NB4 (cell line): ENCODE results near the gene OPALIN.
"Not testable (repeated sequence)": the region's sequence is repeated elsewhere in the genome, so short reads cannot be mapped to it uniquely, and the experiment has no call there.

ENCODE experiments used
- DNase-seq: peaks from one replicate; pipeline ENCODE4 v3.0.0; 2010; ENCODE audit warnings: low read depth
- H3K4me3 ChIP-seq: one replicate; pipeline ENCODE4 v1.5.1; 2011; ENCODE audit warnings: mild to moderate bottlenecking, low read depth, low read length, moderate library complexity
- MYC ChIP-seq: IDR thresholded peaks from 2 replicates; pipeline ENCODE4 v1.6.1; 2011; ENCODE audit warnings: low read depth, low read length
- POLR2A ChIP-seq: IDR thresholded peaks from 2 replicates; pipeline ENCODE4 v1.6.1; 2011; ENCODE audit warnings: mild to moderate bottlenecking; ENCODE audit not compliant: insufficient read length; ENCODE audit errors: extremely low read depth
- TF ChIP-seq, protein P1 (sequence below): IDR thresholded peaks from 2 replicates; pipeline ENCODE4 v1.6.1; 2011; ENCODE audit warnings: low read depth, low read length
- TF ChIP-seq, protein P2 (sequence below): IDR thresholded peaks from one replicate; pipeline ENCODE4 v1.5.1; 2012; ENCODE audit warnings: low read depth, low read length

Gene OPALIN

DNA sequence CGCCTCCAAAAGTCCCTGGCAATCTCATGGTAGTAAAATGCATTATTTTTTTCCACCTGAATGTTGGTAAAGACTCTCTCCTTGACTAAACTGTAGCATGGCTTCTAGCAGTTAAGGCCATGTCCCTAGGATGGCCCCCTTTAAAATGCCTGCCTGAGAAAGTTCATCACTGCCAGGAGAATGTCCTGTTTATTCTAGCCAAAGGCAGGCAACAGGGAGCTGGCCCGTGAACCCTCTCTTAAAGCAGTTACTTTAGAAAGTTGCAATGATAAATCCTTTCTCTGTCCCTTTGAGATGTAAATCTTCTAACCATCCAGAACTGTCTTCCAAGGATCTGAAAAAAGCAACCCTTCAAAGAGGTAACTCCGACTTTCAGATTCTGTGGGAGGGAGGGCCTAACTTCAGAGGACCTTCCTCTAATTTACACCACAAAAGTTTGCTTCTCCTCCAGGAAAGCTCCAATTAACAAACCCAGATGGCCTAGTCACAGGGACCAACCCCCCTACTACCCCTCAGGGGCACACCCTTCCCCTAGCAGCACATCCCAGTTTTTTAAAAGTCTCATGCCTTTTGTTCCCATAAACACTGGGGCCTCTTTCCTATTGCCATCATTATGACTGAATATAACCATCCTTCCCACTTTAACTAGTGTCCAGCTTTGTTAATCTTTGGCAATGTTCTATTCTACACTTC lies 49.0 kb downstream of the OPALIN start:
- TF ChIP-seq, protein P1, sequence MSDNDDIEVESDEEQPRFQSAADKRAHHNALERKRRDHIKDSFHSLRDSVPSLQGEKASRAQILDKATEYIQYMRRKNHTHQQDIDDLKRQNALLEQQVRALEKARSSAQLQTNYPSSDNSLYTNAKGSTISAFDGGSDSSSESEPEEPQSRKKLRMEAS = no peak
- no peak for TF ChIP-seq MYC
- TF ChIP-seq, protein P2, sequence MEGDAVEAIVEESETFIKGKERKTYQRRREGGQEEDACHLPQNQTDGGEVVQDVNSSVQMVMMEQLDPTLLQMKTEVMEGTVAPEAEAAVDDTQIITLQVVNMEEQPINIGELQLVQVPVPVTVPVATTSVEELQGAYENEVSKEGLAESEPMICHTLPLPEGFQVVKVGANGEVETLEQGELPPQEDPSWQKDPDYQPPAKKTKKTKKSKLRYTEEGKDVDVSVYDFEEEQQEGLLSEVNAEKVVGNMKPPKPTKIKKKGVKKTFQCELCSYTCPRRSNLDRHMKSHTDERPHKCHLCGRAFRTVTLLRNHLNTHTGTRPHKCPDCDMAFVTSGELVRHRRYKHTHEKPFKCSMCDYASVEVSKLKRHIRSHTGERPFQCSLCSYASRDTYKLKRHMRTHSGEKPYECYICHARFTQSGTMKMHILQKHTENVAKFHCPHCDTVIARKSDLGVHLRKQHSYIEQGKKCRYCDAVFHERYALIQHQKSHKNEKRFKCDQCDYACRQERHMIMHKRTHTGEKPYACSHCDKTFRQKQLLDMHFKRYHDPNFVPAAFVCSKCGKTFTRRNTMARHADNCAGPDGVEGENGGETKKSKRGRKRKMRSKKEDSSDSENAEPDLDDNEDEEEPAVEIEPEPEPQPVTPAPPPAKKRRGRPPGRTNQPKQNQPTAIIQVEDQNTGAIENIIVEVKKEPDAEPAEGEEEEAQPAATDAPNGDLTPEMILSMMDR = no peak
- no peak overlapping the region for H3K4me3 ChIP-seq
- no peak for DNase-seq

DNA sequence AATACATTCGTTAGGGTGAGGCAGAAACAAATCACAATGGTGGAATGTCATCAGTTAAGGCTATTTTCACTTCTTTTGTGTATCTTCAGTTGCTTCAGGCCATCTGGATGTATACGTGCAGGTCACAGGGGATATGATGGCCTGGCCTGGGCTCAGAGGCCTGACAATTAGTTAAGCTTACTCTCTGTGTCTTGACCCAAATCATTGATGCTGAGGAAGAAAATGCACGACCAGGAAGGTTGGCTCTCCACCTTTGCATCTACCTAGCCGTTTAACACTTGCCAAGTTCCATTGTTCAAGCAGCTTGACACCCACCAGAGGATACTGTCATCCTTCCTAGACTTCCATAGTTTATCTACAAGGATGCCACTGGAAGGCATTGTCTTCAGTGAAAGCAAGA lies 49.9 kb downstream of the OPALIN start:
- H3K4me3 ChIP-seq, DNase-seq: not testable (repeated sequence)

DNA sequence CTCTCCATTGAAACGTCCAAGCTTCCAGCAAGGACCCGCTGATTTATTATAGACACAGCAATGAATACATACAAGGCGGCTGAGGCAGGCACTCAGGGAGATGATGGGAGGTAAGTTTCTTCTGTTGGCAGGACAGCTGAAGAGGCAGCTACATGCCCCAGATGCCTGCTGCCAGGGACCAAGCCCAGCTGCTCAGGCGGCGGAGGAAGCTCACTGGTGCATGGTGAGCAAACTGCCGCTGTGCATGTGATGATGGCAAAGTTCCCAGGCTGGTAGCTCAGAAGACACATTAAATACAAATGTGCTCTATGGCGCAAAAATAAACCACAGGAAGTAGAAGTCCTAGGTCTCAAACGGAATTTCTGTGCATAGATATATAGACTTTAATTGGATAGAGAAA lies 52.3 kb downstream of the OPALIN start:
- TF ChIP-seq, protein P1 = no peak
- TF ChIP-seq POLR2A (no peak), MYC (no peak)
- TF ChIP-seq, protein P2 = no peak
- no peak overlapping the region for H3K4me3 ChIP-seq
- no peak for DNase-seq

- DNase-seq = no peak
- no peak overlapping the region for H3K4me3 ChIP-seq
- no peak for TF ChIP-seq POLR2A
Measured at GRCh38 chr10:96305019-96305418, 53.8 kb downstream of the OPALIN start.

DNA sequence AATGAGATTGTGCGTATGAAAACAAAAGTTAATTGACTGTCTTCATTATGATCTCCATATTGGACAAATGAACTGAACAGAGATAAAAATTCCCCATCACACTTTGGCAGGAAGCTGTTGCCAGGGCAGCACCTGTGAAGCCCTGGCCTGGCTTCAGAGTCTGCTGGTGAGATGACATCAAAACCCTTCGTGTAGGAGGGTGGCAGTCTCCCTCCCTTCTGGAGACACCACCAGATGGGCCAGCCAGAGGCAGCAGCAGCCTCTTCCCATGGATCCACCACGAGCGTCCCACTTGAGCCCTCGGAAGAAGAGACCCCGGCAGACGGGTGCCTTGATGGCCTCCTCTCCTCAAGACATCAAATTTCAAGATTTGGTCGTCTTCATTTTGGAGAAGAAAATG lies 54.6 kb downstream of the OPALIN start, which contains the start of gene DNTT:
TSS of gene DNTT (plus strand) at position 205 of the 400 bp plus-strand sequence. CDS start at position 269, 64 bp downstream.
- no peak within 1 kb of the TSS for H3K4me3 ChIP-seq
- TF ChIP-seq, protein P1 = no peak
- TF ChIP-seq, protein P2 = no peak
- TF ChIP-seq MYC = no peak
- TF ChIP-seq POLR2A = no peak
- no peak for DNase-seq

DNA sequence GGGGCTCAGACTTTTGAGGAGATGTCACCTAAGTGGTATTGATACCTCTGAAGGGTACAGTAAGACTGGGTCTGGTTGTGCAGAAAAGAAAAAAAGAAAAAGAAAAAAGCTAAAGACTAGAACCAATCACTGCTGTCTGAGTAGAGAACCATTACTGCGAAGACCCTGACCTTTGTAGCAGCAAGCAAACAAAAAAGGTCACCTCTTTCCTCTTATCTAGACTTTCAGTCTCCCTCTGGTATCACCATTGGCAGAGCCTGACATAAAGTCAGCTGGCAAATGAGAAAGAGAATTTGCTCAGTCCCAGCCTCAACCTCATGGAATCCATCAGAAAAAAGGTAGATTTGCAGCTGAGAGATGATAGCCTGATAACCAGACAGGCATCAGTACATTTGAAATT lies 57.2 kb downstream of the OPALIN start:
- DNase-seq = no peak
- H3K4me3 ChIP-seq = no peak overlapping the region
- TF ChIP-seq, protein P1 = no peak
- TF ChIP-seq MYC (no peak), POLR2A (no peak)
- TF ChIP-seq, protein P2 = no peak

GRCh38 chr10:96299383-96299782 lies 59.4 kb downstream of the OPALIN start:
- no peak overlapping the region for H3K4me3 ChIP-seq
- DNase-seq = no peak
- TF ChIP-seq, protein P2 = no peak
